Uterus (tissue), 4 donors: ENCODE data around the gene WDFY2. TPM values are rescaled to one million over a fixed set of nuclear protein-coding genes. Genes with fewer than 3 reads are reported as not detected.
A peak's percentile ranks its signal among the peaks of the same experiment; 100 is the strongest.
"Not testable (repeated sequence)": the region's sequence is repeated elsewhere in the genome, so short reads cannot be mapped to it uniquely, and the experiment has no call there.

Experiments
- DNase-seq, 2 donors: peaks; one replicate each; pipeline ENCODE4 v3.0.0-alpha.2; 2019 to 2020
- H3K27ac ChIP-seq, 2 donors: fragments of 200-600 bp; sonication (generic); 1 replicate in 1 of 2; 2 replicates in 1 of 2; pipeline ENCODE4 v1.5.1; 2016 to 2018
- H3K27me3 ChIP-seq, 2 donors: fragments of 200-600 bp; sonication (generic); one replicate each; pipeline ENCODE4 v1.5.1; 2018 to 2019; ENCODE audit warnings: control low read depth in 1 of 2
- H3K36me3 ChIP-seq, 2 donors: fragments of 200-600 bp; sonication (generic); one replicate each; pipeline ENCODE4 v1.5.1; 2019; ENCODE audit warnings: control low read depth in 1 of 2
- H3K4me1 ChIP-seq, 2 donors: fragments of 200-600 bp; sonication (generic); one replicate each; pipeline ENCODE4 v1.5.1; 2018 to 2019; ENCODE audit warnings: control low read depth in 1 of 2
- H3K4me3 ChIP-seq, 2 donors: fragments of 200-600 bp; sonication (generic); 1 replicate in 1 of 2; 2 replicates in 1 of 2; pipeline ENCODE4 v1.5.1; 2018 to 2019; ENCODE audit warnings: mild to moderate bottlenecking in 1 of 2
- H3K9me3 ChIP-seq, 2 donors: fragments of 200-600 bp; sonication (generic); one replicate each; pipeline ENCODE4 v1.5.1; 2019; ENCODE audit warnings: control low read depth in 1 of 2
- CTCF ChIP-seq, 4 experiments: fragments of 200-600 bp in 2 of 4; fragments of 450-650 bp in 2 of 4; sonication (generic) in 2 of 4; IDR thresholded peaks; one replicate each; pipeline ENCODE4 v1.5.1; 2016 to 2019; ENCODE audit warnings: antibody characterized with exemption in 4 of 4, mild to moderate bottlenecking in 2 of 4, moderate library complexity in 1 of 4
- POLR2A ChIP-seq, 2 donors: fragments of 450-650 bp; IDR thresholded peaks; one replicate each; pipeline ENCODE4 v1.6.1; 2016; ENCODE audit warnings: antibody characterized with exemption in 2 of 2, mild to moderate bottlenecking in 1 of 2, moderate library complexity in 1 of 2
- intact Hi-C: fragments of 100-400 bp; cut with DNase I; formaldehyde crosslinking; loops from one replicate; pipeline ENCODE4 v1.15.1; 2023; ENCODE audit warnings: low total_unique reads
- total RNA-seq, 4 donors: library from RNA; depleted of rRNA in 3 of 4; stranded (reverse); fragments of >200 nt in 3 of 4; gene quantifications; one replicate each; pipeline versions ENCODE4 v1.1.0 to v1.2.4, GENCODE V29; 2014 to 2023
- donor health status: DM: yes; HTN: yes; CAD: no.

Gene WDFY2
- total RNA-seq, 4 donors from 2014 or later = 7.9 to 21.0 (median 9.1) TPM

- H3K4me3 ChIP-seq = no peak overlapping the region
- DNase-seq = peak; percentile 40 to 44
- H3K9me3 ChIP-seq = no peaks in the 10 kb centered on the region
- TF ChIP-seq CTCF (IDR thresholded peaks at IDR 0.05) (no peak), POLR2A (IDR thresholded peaks at IDR 0.05) (no peak)
- H3K27ac ChIP-seq = peak overlapping the region; percentile 43 to 57
- intact Hi-C loops = no loop called here
- H3K36me3 ChIP-seq = no peaks in the 10 kb centered on the region
- H3K4me1 ChIP-seq = no peaks in the 10 kb centered on the region
- H3K27me3 ChIP-seq = no peaks in the 10 kb centered on the region
Measured at GRCh38 chr13:51557875-51558612, 26.2 kb upstream of the WDFY2 start.

- no peak for DNase-seq
- intact Hi-C loops = no loop called here
- TF ChIP-seq CTCF (IDR thresholded peaks at IDR 0.05) (no peak), POLR2A (IDR thresholded peaks at IDR 0.05) (no peak)
- H3K36me3 ChIP-seq = no peaks in the 10 kb centered on the region
- H3K27ac ChIP-seq = no peak overlapping the region
- no peaks in the 10 kb centered on the region for H3K4me1 ChIP-seq
- H3K4me3 ChIP-seq = no peak overlapping the region
- H3K27me3 ChIP-seq = no peaks in the 10 kb centered on the region
- no peaks in the 10 kb centered on the region for H3K9me3 ChIP-seq
Measured at GRCh38 chr13:51559946-51560735, 24.1 kb upstream of the WDFY2 start.

GRCh38 chr13:51562011-51562671, 22.1 kb upstream of the WDFY2 start:
- Histone ChIP-seq H3K4me3 (no peak overlapping the region), H3K36me3 (no peaks in the 10 kb centered on the region), H3K9me3 (no peaks in the 10 kb centered on the region), H3K27ac (no peak overlapping the region), H3K4me1 (no peaks in the 10 kb centered on the region), H3K27me3 (no peaks in the 10 kb centered on the region)
- no peak for DNase-seq
- TF ChIP-seq CTCF (IDR thresholded peaks at IDR 0.05) (no peak), POLR2A (IDR thresholded peaks at IDR 0.05) (no peak)
- intact Hi-C loops = no loop called here

GRCh38 chr13:51564252-51564651, 20.0 kb upstream of the WDFY2 start:
- no peaks in the 10 kb centered on the region for H3K9me3 ChIP-seq
- H3K4me3 ChIP-seq = no peak overlapping the region
- no peaks in the 10 kb centered on the region for H3K27me3 ChIP-seq
- H3K36me3 ChIP-seq = no peaks in the 10 kb centered on the region
- H3K4me1 ChIP-seq = no peaks in the 10 kb centered on the region
- H3K27ac ChIP-seq = peak overlapping the region in 1 of 2 donors; percentile 7
- no peak for DNase-seq
- intact Hi-C loops = no loop called here
- TF ChIP-seq POLR2A (IDR thresholded peaks at IDR 0.05) (no peak), CTCF (IDR thresholded peaks at IDR 0.05) (no peak)

- no peaks in the 10 kb centered on the region for H3K4me1 ChIP-seq
- H3K9me3 ChIP-seq = no peaks in the 10 kb centered on the region
- H3K27ac ChIP-seq = peak overlapping the region in 1 of 2 donors; percentile 7
- intact Hi-C loops = no loop called here
- H3K27me3 ChIP-seq = no peaks in the 10 kb centered on the region
- TF ChIP-seq POLR2A (IDR thresholded peaks at IDR 0.05) (no peak), CTCF (IDR thresholded peaks at IDR 0.05) (no peak)
- no peak for DNase-seq
- no peak overlapping the region for H3K4me3 ChIP-seq
- H3K36me3 ChIP-seq = no peaks in the 10 kb centered on the region
Measured at GRCh38 chr13:51564671-51565070, 19.6 kb upstream of the WDFY2 start.

GRCh38 chr13:51569001-51569400, 15.3 kb upstream of the WDFY2 start:
- H3K36me3 ChIP-seq, H3K4me1 ChIP-seq, H3K4me3 ChIP-seq, intact Hi-C loops, DNase-seq, H3K27ac ChIP-seq, H3K27me3 ChIP-seq, H3K9me3 ChIP-seq: not testable (repeated sequence)
